Osteoblast (primary cell): Measurements from ENCODE around the gene TMEM255A. TPM values are rescaled to one million over a fixed set of nuclear protein-coding genes. Genes with fewer than 3 reads are reported as not detected.

Experiments
- DNase-seq: peaks from one replicate; pipeline ENCODE4 v3.0.0; 2011; ENCODE audit warnings: low spot score, mixed read lengths; ENCODE audit not compliant: insufficient read length; ENCODE audit errors: missing footprints
- H2AFZ ChIP-seq: 2 replicates; pipeline ENCODE4 v1.6.0; 2011; ENCODE audit warnings: mild to moderate bottlenecking, low read length
- H3K27ac ChIP-seq: 2 replicates; pipeline ENCODE4 v1.5.1; 2011; ENCODE audit warnings: mild to moderate bottlenecking, low read depth, low read length, moderate library complexity
- H3K27me3 ChIP-seq: 2 replicates; pipeline ENCODE4 v1.6.0; 2012; ENCODE audit warnings: mild to moderate bottlenecking, control low read depth, inconsistent platforms, low read length, moderate library complexity; ENCODE audit not compliant: insufficient read depth
- H3K36me3 ChIP-seq: 2 replicates; pipeline ENCODE4 v1.5.1; 2011; ENCODE audit warnings: mild to moderate bottlenecking, low read length, control low read depth, moderate library complexity; ENCODE audit not compliant: insufficient read depth
- H3K4me1 ChIP-seq: 2 replicates; pipeline ENCODE4 v1.5.1; 2011; ENCODE audit warnings: mild to moderate bottlenecking, low read length, control low read depth, moderate library complexity; ENCODE audit not compliant: insufficient read depth
- H3K4me2 ChIP-seq: 2 replicates; pipeline ENCODE4 v1.6.0; 2011; ENCODE audit warnings: mild to moderate bottlenecking, low read length; ENCODE audit not compliant: insufficient read depth
- H3K4me3 ChIP-seq: fragments of 200-600 bp; sonication (generic); 3 replicates; pipeline ENCODE4 v1.5.1; 2012; ENCODE audit warnings: mild to moderate bottlenecking, low read length, inconsistent platforms; ENCODE audit not compliant: insufficient read depth
- H3K79me2 ChIP-seq: 2 replicates; pipeline ENCODE4 v1.6.0; 2012; ENCODE audit warnings: mild to moderate bottlenecking, low read length, control low read depth, inconsistent platforms; ENCODE audit not compliant: insufficient read depth
- H3K9me3 ChIP-seq: 2 replicates; pipeline ENCODE4 v1.5.1; 2011; ENCODE audit warnings: low read depth, low read length, control low read depth
- H4K20me1 ChIP-seq: 2 replicates; pipeline ENCODE4 v1.6.0; 2012; ENCODE audit warnings: mild to moderate bottlenecking, low read length, control low read depth; ENCODE audit not compliant: insufficient read depth
- total RNA-seq: library from RNA; depleted of rRNA; stranded (reverse); fragments of >200 nt; gene quantifications from 2 replicates; pipeline ENCODE4 v1.2.3, GENCODE V29; 2012
- TF ChIP-seq, protein P1 (sequence below): IDR thresholded peaks from 2 replicates; pipeline ENCODE4 v1.5.1; 2011; ENCODE audit warnings: mild to moderate bottlenecking, low read depth, low read length, moderate library complexity; ENCODE audit errors: extremely low read depth

TMEM255A gene
- total RNA-seq, 1 donor = under 0.01 TPM

DNA sequence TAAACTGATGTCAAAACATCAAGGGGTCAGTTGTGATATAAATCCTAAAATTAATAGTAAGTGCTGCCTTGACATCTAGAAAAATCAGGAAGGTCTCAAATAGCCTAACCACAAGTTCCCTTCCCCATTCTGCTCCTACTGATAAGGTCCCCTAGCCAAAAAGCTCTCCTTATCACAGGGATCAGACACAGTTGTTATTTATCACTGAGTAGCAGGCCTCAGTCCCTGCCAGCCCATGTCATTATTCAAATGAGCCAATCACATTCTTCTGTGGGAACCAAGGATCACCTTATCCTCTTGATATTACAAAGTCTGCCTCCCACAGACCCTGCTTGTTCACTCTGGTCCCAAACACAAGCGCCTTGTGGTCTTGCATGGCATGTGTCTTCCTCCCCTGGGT lies 23.3 kb upstream of the TMEM255A start:
- no peaks in the 10 kb centered on the region for H3K9me3 ChIP-seq
- no peak for DNase-seq
- no peaks in the 10 kb centered on the region for H3K79me2 ChIP-seq
- H2AFZ ChIP-seq = no peak overlapping the region
- H3K27me3 ChIP-seq = no peaks in the 10 kb centered on the region
- H4K20me1 ChIP-seq = no peaks in the 10 kb centered on the region
- H3K4me1 ChIP-seq = no peaks in the 10 kb centered on the region
- TF ChIP-seq, protein P1, sequence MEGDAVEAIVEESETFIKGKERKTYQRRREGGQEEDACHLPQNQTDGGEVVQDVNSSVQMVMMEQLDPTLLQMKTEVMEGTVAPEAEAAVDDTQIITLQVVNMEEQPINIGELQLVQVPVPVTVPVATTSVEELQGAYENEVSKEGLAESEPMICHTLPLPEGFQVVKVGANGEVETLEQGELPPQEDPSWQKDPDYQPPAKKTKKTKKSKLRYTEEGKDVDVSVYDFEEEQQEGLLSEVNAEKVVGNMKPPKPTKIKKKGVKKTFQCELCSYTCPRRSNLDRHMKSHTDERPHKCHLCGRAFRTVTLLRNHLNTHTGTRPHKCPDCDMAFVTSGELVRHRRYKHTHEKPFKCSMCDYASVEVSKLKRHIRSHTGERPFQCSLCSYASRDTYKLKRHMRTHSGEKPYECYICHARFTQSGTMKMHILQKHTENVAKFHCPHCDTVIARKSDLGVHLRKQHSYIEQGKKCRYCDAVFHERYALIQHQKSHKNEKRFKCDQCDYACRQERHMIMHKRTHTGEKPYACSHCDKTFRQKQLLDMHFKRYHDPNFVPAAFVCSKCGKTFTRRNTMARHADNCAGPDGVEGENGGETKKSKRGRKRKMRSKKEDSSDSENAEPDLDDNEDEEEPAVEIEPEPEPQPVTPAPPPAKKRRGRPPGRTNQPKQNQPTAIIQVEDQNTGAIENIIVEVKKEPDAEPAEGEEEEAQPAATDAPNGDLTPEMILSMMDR = no peak
- H3K4me2 ChIP-seq = no peak overlapping the region
- H3K36me3 ChIP-seq = no peaks in the 10 kb centered on the region
- H3K27ac ChIP-seq = no peak overlapping the region
- no peak overlapping the region for H3K4me3 ChIP-seq

- TF ChIP-seq, protein P1 = no peak
Measured at GRCh38 chrX:120334151-120334550, 22.9 kb upstream of the TMEM255A start.

GRCh38 chrX:120332394-120332793 lies 21.1 kb upstream of the TMEM255A start:
- Histone ChIP-seq H4K20me1 (no peaks in the 10 kb centered on the region), H3K9me3 (no peaks in the 10 kb centered on the region), H2AFZ (no peak overlapping the region), H3K4me1 (no peaks in the 10 kb centered on the region), H3K4me2 (no peak overlapping the region), H3K4me3 (no peak overlapping the region), H3K79me2 (no peaks in the 10 kb centered on the region), H3K27me3 (no peaks in the 10 kb centered on the region), H3K36me3 (no peaks in the 10 kb centered on the region), H3K27ac (no peak overlapping the region)
- TF ChIP-seq, protein P1 = no peak
- DNase-seq = no peak

More at GRCh38 chrX:120334151-120334550, 22.9 kb upstream of the TMEM255A start:
- Histone ChIP-seq H3K79me2 (no peaks in the 10 kb centered on the region), H2AFZ (no peak overlapping the region), H3K27ac (no peak overlapping the region), H3K4me3 (no peak overlapping the region), H4K20me1 (no peaks in the 10 kb centered on the region), H3K27me3 (no peaks in the 10 kb centered on the region), H3K4me1 (no peaks in the 10 kb centered on the region), H3K9me3 (no peaks in the 10 kb centered on the region), H3K4me2 (no peak overlapping the region), H3K36me3 (no peaks in the 10 kb centered on the region)
- DNase-seq = no peak

DNA sequence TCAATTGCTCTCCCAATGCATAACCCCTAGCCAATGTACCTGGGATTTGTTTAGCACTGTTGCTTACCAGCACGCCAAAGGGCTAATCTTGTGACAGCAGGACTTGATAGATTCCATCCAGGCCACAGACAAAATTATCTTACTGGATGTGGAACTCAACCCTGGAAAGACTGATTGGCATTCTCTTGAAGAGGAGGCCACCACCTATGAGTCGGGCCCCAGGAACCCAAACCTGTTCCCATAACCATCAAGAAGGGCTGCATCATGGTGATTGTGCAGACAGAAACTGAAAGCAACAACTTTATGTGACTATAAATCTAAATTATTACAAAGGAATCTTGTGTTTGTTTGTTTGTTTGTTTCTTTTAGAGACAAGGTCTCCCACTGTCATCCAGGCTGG lies 19.9 kb upstream of the TMEM255A start:
- Histone ChIP-seq H3K4me1 (no peaks in the 10 kb centered on the region), H3K27me3 (no peaks in the 10 kb centered on the region), H3K79me2 (no peaks in the 10 kb centered on the region), H3K27ac (no peak overlapping the region), H3K36me3 (no peaks in the 10 kb centered on the region), H2AFZ (no peak overlapping the region), H3K9me3 (no peaks in the 10 kb centered on the region), H4K20me1 (no peaks in the 10 kb centered on the region), H3K4me2 (no peak overlapping the region), H3K4me3 (no peak overlapping the region)
- no peak for DNase-seq
- TF ChIP-seq, protein P1 = no peak
